Endothelial cell of umbilical vein (primary cell): ENCODE results near the gene ZNF423.

ENCODE experiments used
- CTCF ChIP-seq, 2 donors: IDR thresholded peaks; 1 replicate in 1 of 2; 2 replicates in 1 of 2; pipeline ENCODE4 v1.5.1; 2011; ENCODE audit warnings: low read length in 2 of 2, mild to moderate bottlenecking in 2 of 2, moderate library complexity in 2 of 2, control low read depth in 1 of 2, inconsistent platforms in 1 of 2, low read depth in 1 of 2; ENCODE audit not compliant: insufficient read depth in 1 of 2; ENCODE audit errors: extremely low read depth in 1 of 2
- EZH2 ChIP-seq: IDR thresholded peaks from 2 replicates; pipeline ENCODE4 v1.6.1; 2012; ENCODE audit warnings: borderline replicate concordance, low read depth, mild to moderate bottlenecking, moderate library complexity, low read length, inconsistent platforms; ENCODE audit not compliant: severe bottlenecking
- POLR2A ChIP-seq: IDR thresholded peaks from 2 replicates; pipeline ENCODE4 v1.6.1; 2012; ENCODE audit warnings: low read depth, mild to moderate bottlenecking, control low read depth, low read length
- POLR2AphosphoS5 ChIP-seq: IDR thresholded peaks from 2 replicates; pipeline ENCODE4 v1.6.1; 2012; ENCODE audit warnings: low read depth, mild to moderate bottlenecking, control low read depth, low read length, moderate library complexity; ENCODE audit not compliant: insufficient read depth

GRCh38 chr16:49631187-49632041 is 224.5 kb downstream of the ZNF423 start:
- TF ChIP-seq POLR2AphosphoS5, result no peak
- no peak for TF ChIP-seq POLR2A
- TF ChIP-seq CTCF (IDR thresholded peaks at IDR 0.05; ENCODE audit: extremely low read depth in 1 of 2, insufficient read depth in 1 of 2, low read depth in 1 of 2, low read length in 2 of 2), result no peak
- TF ChIP-seq EZH2, result no peak
